GM12878 (cell line): ENCODE results near the gene LYRM2. TPM values are rescaled to one million over a fixed set of nuclear protein-coding genes. Genes with fewer than 3 reads are reported as not detected.

ENCODE experiments used
- ATAC-seq: fragments of 200-7000 bp; cut with Tn5 transposase; 3 replicates; pipeline ENCODE4 v1.9.1; 2020; ENCODE audit warnings: mild to moderate bottlenecking, moderate library complexity
- BruUV-seq: library from RNA; stranded (reverse); fragments of 400-500 nt; replicated peaks from 2 replicates; lab custom pipeline; 2021; lab: Mats Ljungman, UMichigan
- CTCF ChIA-PET: fragments of 300-600 bp; sonication (Branson Sonifier 250); formaldehyde crosslinking; extraction: SDS; loops from one replicate; lab custom pipeline; 2021; ENCODE audit warnings: inconsistent platforms; lab: Yijun Ruan, JAX
- POLR2A ChIA-PET: fragments of 350-600 bp; formaldehyde crosslinking; extraction: SDS; loops from one replicate; lab custom pipeline; 2021; ENCODE audit warnings: inconsistent platforms; lab: Charles Lee
- RAD21 ChIA-PET: fragments of 300-600 bp; sonication (Branson Sonifier 250); formaldehyde crosslinking; loops from one replicate; lab custom pipeline; 2023; ENCODE audit warnings: antibody characterized with exemption; ENCODE audit not compliant: unreplicated experiment; lab: Charles Lee
- SMC1A ChIA-PET: fragments of 300-600 bp; sonication (Branson Sonifier 250); formaldehyde crosslinking; loops from one replicate; lab custom pipeline; 2023; ENCODE audit not compliant: unreplicated experiment, uncharacterized antibody; lab: Charles Lee
- DNase-seq: peaks from one replicate; pipeline ENCODE4 v3.0.0-alpha.2; 2011; ENCODE audit warnings: low read depth, low spot score
- FAIRE-seq: peaks from 3 replicates; lab custom pipeline; 2011; peaks lifted over from hg19 to GRCh38; lab: Jason Lieb, UNC
- H2AFZ ChIP-seq: 2 replicates; pipeline ENCODE4 v1.6.0; 2011; ENCODE audit warnings: low read depth, low read length, control low read depth; ENCODE audit not compliant: control insufficient read depth
- H3K27ac ChIP-seq: 2 replicates; pipeline ENCODE4 v1.5.1; 2011; ENCODE audit warnings: control low read depth; ENCODE audit not compliant: control insufficient read depth, insufficient read depth
- H3K27me3 ChIP-seq, 2 experiments: replicated peaks in 1 of 2; 2 replicates each; pipeline versions ENCODE4 v1.6.0 to v1.6.1; 2011; ENCODE audit warnings: low read length in 1 of 2; ENCODE audit not compliant: control insufficient read depth in 2 of 2, insufficient read depth in 2 of 2
- H3K36me3 ChIP-seq, 2 experiments: 2 replicates each; pipeline ENCODE4 v1.5.1; 2011; ENCODE audit warnings: low read length in 1 of 2; ENCODE audit not compliant: control insufficient read depth in 2 of 2, insufficient read depth in 2 of 2
- H3K4me1 ChIP-seq: 2 replicates; pipeline ENCODE4 v1.6.1; 2011; ENCODE audit warnings: mild to moderate bottlenecking, low read length, moderate library complexity, mixed read lengths; ENCODE audit not compliant: control insufficient read depth, insufficient read depth
- H3K4me2 ChIP-seq: 2 replicates; pipeline ENCODE4 v1.6.0; 2011; ENCODE audit warnings: control low read depth; ENCODE audit not compliant: control insufficient read depth, insufficient read depth
- H3K4me3 ChIP-seq: fragments of 200-600 bp; sonication (generic); 2 replicates; pipeline ENCODE4 v1.5.1; 2016
- H3K79me2 ChIP-seq: 2 replicates; pipeline ENCODE4 v1.6.0; 2011; ENCODE audit warnings: low read length; ENCODE audit not compliant: control insufficient read depth, insufficient read depth
- H3K9ac ChIP-seq: 2 replicates; pipeline ENCODE4 v1.8.0; 2011; ENCODE audit warnings: low read length, control low read depth, mixed read lengths; ENCODE audit not compliant: control insufficient read depth, insufficient read depth
- H3K9me3 ChIP-seq: replicated peaks from 3 replicates; pipeline ENCODE4 v1.5.1; 2011; ENCODE audit warnings: mild to moderate bottlenecking, low read length; ENCODE audit not compliant: control insufficient read depth, insufficient read depth
- H4K20me1 ChIP-seq: 2 replicates; pipeline ENCODE4 v1.6.0; 2011; ENCODE audit not compliant: control insufficient read depth, insufficient read depth
- BMI1 ChIP-seq: fragments of 450-650 bp; IDR thresholded peaks from 2 replicates; pipeline ENCODE4 v1.6.1; 2016; ENCODE audit warnings: mild to moderate bottlenecking, moderate library complexity, borderline replicate concordance
- HDAC2 ChIP-seq: fragments of 200-600 bp; sonication (generic); IDR thresholded peaks from 2 replicates; pipeline ENCODE4 v1.6.1; 2017
- HDGF ChIP-seq: fragments of 450-650 bp; IDR thresholded peaks from 2 replicates; pipeline ENCODE4 v1.6.1; 2016; ENCODE audit warnings: antibody characterized with exemption
- IRF3 ChIP-seq: fragments of 450-650 bp; IDR thresholded peaks from 2 replicates; pipeline ENCODE4 v1.6.1; 2014; ENCODE audit warnings: mild to moderate bottlenecking
- NR2C2 ChIP-seq: IDR thresholded peaks from 2 replicates; pipeline ENCODE4 v1.6.1; 2011; ENCODE audit warnings: borderline replicate concordance, low read depth; ENCODE audit not compliant: control insufficient read depth, insufficient read length
- PBX3 ChIP-seq: IDR thresholded peaks from 2 replicates; pipeline ENCODE4 v1.6.1; 2011; ENCODE audit warnings: mild to moderate bottlenecking, low read depth, low read length, moderate library complexity; ENCODE audit not compliant: insufficient replicate concordance
- POLR2A ChIP-seq: IDR thresholded peaks from 2 replicates; pipeline ENCODE4 v1.6.1; 2011; ENCODE audit warnings: low read depth, mild to moderate bottlenecking, low read length
- PRDM15 ChIP-seq: fragments of 450-650 bp; formaldehyde crosslinking; IDR thresholded peaks from 2 replicates; pipeline ENCODE4 v1.4.0; 2020; ENCODE audit warnings: mild to moderate bottlenecking, moderate library complexity
- RCOR1 ChIP-seq: conservative IDR thresholded peaks from 2 replicates; pipeline ENCODE4 v1.6.1; 2012; ENCODE audit warnings: low read depth, low read length, improper control_type of control experiment
- RELA ChIP-seq: fragments of 450-650 bp; IDR thresholded peaks from 2 replicates; pipeline ENCODE4 v1.8.0; 2014; ENCODE audit warnings: borderline replicate concordance; ENCODE audit not compliant: partially characterized antibody
- SIN3A ChIP-seq: IDR thresholded peaks from 2 replicates; pipeline ENCODE4 v1.6.1; 2012; ENCODE audit warnings: low read depth, low read length, improper control_type of control experiment
- ZNF622 ChIP-seq: fragments of 450-650 bp; IDR thresholded peaks from 2 replicates; pipeline ENCODE4 v1.6.1; 2017; ENCODE audit warnings: mild to moderate bottlenecking, inconsistent platforms
- WGBS: methylation state at CpG from one replicate; pipeline ENCODE4 v1.1.6; 2016; ENCODE audit warnings: low lambda C conversion rate; ENCODE audit not compliant: insufficient replicate concordance, insufficient coverage; ENCODE audit errors: missing lambda C conversion rate; 5-methylcytosine and 5-hydroxymethylcytosine counted together
- in situ Hi-C: fragments of 300-500 bp; cut with MboI; formaldehyde crosslinking; loops from 9 replicates; pipeline ENCODE4 v1.14.3; 2018; ENCODE audit warnings: mixed read lengths
- intact Hi-C: fragments of 100-400 bp; cut with micrococcal nuclease; formaldehyde crosslinking; loops from one replicate; pipeline ENCODE4 v1.14.2; 2022; ENCODE audit not compliant: unreplicated experiment
- polyA plus RNA-seq, 11 experiments: library from polyadenylated mRNA; depleted of rRNA in 4 of 11; unstranded in 6 of 11; stranded (reverse) in 5 of 11; fragments of >200 nt; fragmentation: Nextera tagmentation in 4 of 11; fragmentation: Illumina TruSeq in 1 of 11; extraction: Ambion mirVana in 4 of 11; extraction: Trizol in 1 of 11; gene quantifications; 1 replicate in 1 of 11; 2 replicates in 10 of 11; pipeline versions ENCODE4 v1.2.1 to v1.2.3, GENCODE V29; 2011 to 2016; ENCODE audit warnings: inconsistent platforms in 2 of 11, missing spikeins in 2 of 11, low read depth in 1 of 11
- total RNA-seq, 4 experiments: library from RNA; depleted of rRNA in 3 of 4; stranded (reverse); fragments of >200 nt in 3 of 4; fragmentation: Illumina TruSeq in 1 of 4; extraction: Trizol in 1 of 4; gene quantifications; 2 replicates each; pipeline versions ENCODE4 v1.2.1 to v1.2.3, GENCODE V29; 2013 to 2021
- TF ChIP-seq, protein P1 (sequence below): IDR thresholded peaks from 2 replicates; pipeline ENCODE4 v1.6.1; 2011; ENCODE audit warnings: low read depth, low read length, improper control_type of control experiment, borderline replicate concordance

The LYRM2 gene
- total and polyA plus RNA-seq, 10 of the 15 experiments (the other 5 are each of a cell fraction or from before 2014, with no cell fraction given): 17.2 to 75.0 (median 30.9) TPM

DNA sequence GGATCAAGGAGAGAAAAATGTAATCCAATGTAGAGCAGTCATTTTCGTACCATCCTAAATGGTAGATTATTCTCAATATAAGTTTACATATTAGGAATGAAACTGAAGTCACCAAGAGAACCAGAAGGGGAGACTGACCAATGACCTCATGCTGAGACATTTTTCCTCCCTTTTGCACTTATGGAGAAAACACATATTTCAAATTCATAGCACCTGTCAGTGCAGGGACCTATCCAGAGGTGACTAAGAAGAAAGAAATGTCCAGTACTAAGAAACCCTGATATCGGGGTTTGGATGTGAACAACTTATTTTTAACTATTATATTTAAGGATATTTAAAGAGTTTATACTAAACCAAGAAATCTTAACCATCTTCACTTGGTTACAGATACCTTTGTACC is 16.6 kb upstream of the LYRM2 start:
- Histone ChIP-seq H3K36me3 (peaks cover 15 to 19% of the 10 kb centered on the region in 2 experiments), H3K9ac (no peak overlapping the region), H3K4me2 (no peak overlapping the region), H3K9me3 (no peaks in the 10 kb centered on the region), H4K20me1 (no peaks in the 10 kb centered on the region), H2AFZ (no peak overlapping the region), H3K27ac (no peak overlapping the region), H3K4me1 (no peaks in the 10 kb centered on the region), H3K4me3 (no peak overlapping the region), H3K27me3 (no peaks in the 10 kb centered on the region), H3K79me2 (no peaks in the 10 kb centered on the region)
- ChIA-PET POLR2A (interaction anchor here (0.6 kb wide), 1 partner anchor 357 kb away, joined by 3 read pairs; no protein-coding TSS in a partner anchor), RAD21 (no interaction called here), CTCF (interaction anchor here (1.3 kb wide), 1 partner anchor 9 kb away, joined by 3 read pairs; no protein-coding TSS in a partner anchor), SMC1A (no interaction called here)
- ATAC-seq (no peak), DNase-seq (no peak), FAIRE-seq (no peak)
- intact Hi-C loops (no loop called here), in situ Hi-C loops (no loop called here)
- no TSS peak for BruUV-seq
- WGBS: 93% methylated on average over 2 of the region's 2 CpGs
- TF ChIP-seq PBX3: no peak
- TF ChIP-seq SIN3A: no peak
- no peak for TF ChIP-seq RCOR1
- no peak for TF ChIP-seq NR2C2
- no peak for TF ChIP-seq RELA
- no peak for TF ChIP-seq HDGF
- no peak for TF ChIP-seq POLR2A
- no peak for TF ChIP-seq PRDM15 (CRISPR knock-in tag)
- no peak for TF ChIP-seq HDAC2
- no peak for TF ChIP-seq BMI1
- no peak for TF ChIP-seq ZNF622
- TF ChIP-seq, protein P1, sequence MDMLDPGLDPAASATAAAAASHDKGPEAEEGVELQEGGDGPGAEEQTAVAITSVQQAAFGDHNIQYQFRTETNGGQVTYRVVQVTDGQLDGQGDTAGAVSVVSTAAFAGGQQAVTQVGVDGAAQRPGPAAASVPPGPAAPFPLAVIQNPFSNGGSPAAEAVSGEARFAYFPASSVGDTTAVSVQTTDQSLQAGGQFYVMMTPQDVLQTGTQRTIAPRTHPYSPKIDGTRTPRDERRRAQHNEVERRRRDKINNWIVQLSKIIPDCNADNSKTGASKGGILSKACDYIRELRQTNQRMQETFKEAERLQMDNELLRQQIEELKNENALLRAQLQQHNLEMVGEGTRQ: no peak
- no peak for TF ChIP-seq IRF3
